Type B pancreatic cell (in vitro differentiated cells): ENCODE data around the gene PRR22. TPM values are rescaled to one million over a fixed set of nuclear protein-coding genes. Genes with fewer than 3 reads are reported as not detected.

Experiments used
- DNase-seq: peaks from one replicate; pipeline ENCODE4 v3.0.0; 2021; ENCODE audit warnings: mixed read lengths; ENCODE audit not compliant: unreplicated experiment; ENCODE audit errors: extremely low spot score
- H3K27ac Mint-ChIP-seq: 2 replicates; pipeline ENCODE4 v1.8.0; 2021; ENCODE audit warnings: mild to moderate bottlenecking, mixed read lengths
- H3K27me3 Mint-ChIP-seq: 2 replicates; pipeline ENCODE4 v1.8.0; 2021; ENCODE audit warnings: mixed read lengths
- H3K36me3 Mint-ChIP-seq: 2 replicates; pipeline ENCODE4 v1.8.0; 2021; ENCODE audit warnings: mixed read lengths
- H3K4me1 Mint-ChIP-seq: one replicate; pipeline ENCODE4 v1.8.0; 2021; ENCODE audit warnings: mixed read lengths; ENCODE audit not compliant: unreplicated experiment
- H3K4me3 Mint-ChIP-seq: 2 replicates; pipeline ENCODE4 v1.8.0; 2021; ENCODE audit warnings: mild to moderate bottlenecking, mixed read lengths
- H3K9me3 Mint-ChIP-seq: 2 replicates; pipeline ENCODE4 v1.8.0; 2021; ENCODE audit warnings: mixed read lengths
- CTCF ChIP-seq: fragments of 200-600 bp; sonication (generic); conservative IDR thresholded peaks from 2 replicates; pipeline ENCODE4 v1.5.0; 2021; ENCODE audit warnings: antibody characterized with exemption, mild to moderate bottlenecking
- total RNA-seq: library from RNA; stranded (reverse); gene quantifications from 2 replicates; pipeline ENCODE4 v1.2.1, GENCODE V29; 2021; ENCODE audit warnings: low replicate concordance

The PRR22 gene
- total RNA-seq, 1 donor from 2014 or later = 5.2 TPM

DNA sequence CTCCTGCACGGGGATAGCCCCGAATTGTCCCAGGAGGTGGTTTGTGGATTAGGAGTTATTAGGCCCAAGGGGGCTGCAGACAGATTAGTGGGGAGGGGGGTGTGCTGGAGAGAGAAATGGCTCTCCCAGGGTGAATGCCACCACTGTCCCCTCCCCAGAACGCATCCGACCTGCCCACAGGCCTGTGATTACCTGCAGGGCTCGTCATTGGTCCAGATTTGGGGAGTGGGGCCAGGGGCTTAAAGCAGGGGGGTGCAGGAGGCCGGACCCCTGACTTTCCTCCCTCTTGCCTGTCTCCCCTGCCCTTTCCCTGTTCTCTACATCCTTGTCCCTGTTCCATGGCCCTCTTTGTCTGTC is 21.6 kb upstream of the PRR22 start:
- Mint-ChIP-seq H3K9me3 (no peaks in the 10 kb centered on the region), H3K4me3 (peak overlapping the region; percentile 65), H3K27ac (peak overlapping the region; percentile 1), H3K36me3 (no peaks in the 10 kb centered on the region), H3K27me3 (peaks cover 9% of the 10 kb centered on the region), H3K4me1 (peaks cover 17% of the 10 kb centered on the region)
- no peak for TF ChIP-seq CTCF
- DNase-seq = no peak

DNA sequence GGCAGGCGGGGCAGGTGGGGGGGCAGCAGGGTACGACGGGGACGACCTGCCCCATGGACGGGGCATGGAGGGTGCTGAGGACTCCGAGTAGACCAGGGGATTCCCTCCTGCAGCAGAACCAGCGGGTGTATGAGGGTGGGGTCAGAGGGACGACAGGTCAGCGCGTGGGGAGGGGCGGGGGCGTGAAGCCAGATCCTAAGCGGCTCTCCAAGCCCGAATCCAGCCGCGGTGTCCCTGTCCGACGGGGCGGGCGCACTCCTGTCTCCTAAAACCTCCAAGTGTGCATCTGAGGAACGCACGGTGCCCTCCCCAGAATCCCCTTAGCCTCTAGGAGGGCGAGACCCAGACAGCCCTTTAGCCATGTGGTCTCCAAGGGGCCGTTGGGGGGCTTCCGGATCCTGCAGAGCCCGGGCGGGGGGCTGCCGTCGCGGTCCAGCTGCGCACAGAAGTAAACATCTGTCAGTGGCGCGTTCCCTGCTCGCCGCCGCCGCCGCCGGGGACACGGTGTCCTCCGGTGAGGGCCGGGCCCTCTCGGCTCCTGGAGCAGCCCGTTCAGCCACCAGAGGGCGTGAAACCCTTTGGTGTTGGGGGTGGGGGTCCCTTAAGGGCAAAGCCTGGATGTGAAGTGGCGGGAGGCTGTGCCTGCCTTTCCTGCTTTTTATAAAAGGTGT is 21.1 kb upstream of the PRR22 start:
- TF ChIP-seq CTCF = peak; percentile 88
- Mint-ChIP-seq H3K4me1 (peaks cover 17% of the 10 kb centered on the region), H3K27me3 (peaks cover 9% of the 10 kb centered on the region), H3K27ac (no peak overlapping the region), H3K36me3 (no peaks in the 10 kb centered on the region), H3K9me3 (no peaks in the 10 kb centered on the region), H3K4me3 (peak overlapping the region; percentile 68)
- no peak for DNase-seq

DNA sequence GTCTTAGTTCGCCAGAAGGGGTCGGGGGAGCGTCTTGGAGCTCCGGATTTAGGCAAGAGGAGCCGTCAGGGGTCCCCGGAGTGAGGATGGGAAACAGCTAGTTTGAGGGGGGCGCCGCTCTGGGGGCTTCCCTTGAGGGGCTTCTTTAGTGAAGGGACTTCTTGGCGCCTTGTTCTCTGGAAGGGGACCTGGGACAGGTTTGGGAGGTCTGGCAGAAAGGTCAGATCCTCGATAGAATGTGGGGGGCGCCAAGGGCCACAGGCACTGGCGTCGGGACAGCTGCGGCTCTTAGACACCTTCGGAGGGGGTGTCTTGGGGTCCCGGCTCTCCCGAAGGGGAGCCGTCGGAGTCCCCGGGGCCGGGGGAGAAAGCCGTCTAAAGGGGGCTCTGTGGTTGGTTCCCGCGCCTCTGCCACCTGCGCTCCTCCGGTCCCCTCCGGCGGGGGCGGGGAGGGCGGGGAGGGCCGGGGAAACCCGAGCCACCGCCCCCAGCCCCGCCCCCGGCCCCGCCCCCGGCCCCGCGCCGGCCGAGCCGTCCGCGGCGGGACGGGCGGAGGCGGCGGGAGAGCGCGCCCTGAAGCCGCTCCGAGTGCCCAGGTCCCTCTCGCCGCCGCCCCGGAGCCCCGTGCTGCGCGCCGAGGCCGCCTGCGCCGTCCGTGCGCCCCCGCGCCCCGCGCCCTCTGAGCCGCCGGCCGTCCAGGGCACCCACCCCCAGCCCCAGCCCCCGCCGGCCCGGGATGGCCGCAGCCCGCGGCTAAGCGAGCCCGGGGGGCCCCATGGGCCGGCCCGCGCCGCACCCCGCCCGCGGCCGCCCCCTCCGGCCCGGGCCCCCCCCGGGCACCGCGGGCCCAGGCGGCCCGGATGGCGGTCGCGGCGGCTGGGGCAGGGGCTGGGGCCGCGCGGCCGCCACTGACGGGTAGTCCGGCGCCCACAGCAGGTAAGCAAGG is 20.2 kb upstream of the PRR22 start, which contains the start of gene NRTN:
Gene NRTN (plus strand): TSS at position 552 of the 946 bp plus-strand sequence. CDS start 19,099 bp downstream, outside the sequence.
- Mint-ChIP-seq H3K4me3 (peak within 1 kb of the TSS; percentile 83), H3K27me3 (peaks cover 9% of the 10 kb centered on the region), H3K27ac (peak within 1 kb of the TSS; percentile 48), H3K9me3 (no peaks in the 10 kb centered on the region), H3K4me1 (peaks cover 17% of the 10 kb centered on the region), H3K36me3 (no peaks in the 10 kb centered on the region)
- DNase-seq = no peak
- TF ChIP-seq CTCF = no peak

DNA sequence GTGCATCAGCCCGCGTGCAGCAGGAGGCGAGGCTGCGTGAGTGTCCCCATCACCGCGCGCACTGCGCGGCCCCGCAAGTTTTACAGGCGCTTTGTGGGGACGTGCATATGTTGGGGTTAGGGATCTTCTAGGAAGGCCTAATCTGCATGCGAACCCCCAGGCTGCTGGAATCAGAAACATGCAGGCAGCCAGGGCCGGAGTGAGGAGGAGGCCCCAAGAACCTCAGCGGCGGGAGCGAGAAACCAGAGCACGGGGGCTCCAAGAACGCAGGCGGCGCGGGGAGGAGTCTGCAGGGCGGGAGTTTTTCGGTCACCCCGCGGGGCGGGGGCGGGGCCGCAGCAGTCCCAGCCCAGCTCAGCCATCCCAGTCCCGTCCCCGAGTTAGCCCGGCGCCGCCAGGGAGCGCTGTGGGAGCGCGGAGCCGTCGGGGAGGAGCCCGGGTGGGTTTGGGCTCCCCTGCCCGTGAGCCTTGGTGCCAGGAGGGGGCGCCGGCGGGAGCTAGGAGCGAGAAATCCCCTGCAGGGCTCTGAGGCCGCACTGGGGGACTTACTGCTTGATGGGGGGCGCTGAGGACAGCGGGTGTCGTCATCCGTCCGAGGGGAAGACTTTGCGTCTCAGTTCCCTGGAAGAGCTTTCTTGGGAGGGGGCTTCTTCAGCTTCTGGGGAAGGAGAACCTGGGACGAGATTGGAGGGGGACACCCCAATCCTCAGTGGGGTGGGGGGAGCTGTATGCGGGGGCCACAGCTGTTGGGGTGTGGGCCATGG is 19.4 kb upstream of the PRR22 start:
- peak overlapping the region; percentile 48 for H3K27ac Mint-ChIP-seq
- H3K9me3 Mint-ChIP-seq = no peaks in the 10 kb centered on the region
- DNase-seq = peak; percentile 99
- H3K4me3 Mint-ChIP-seq = peak overlapping the region; percentile 83
- TF ChIP-seq CTCF = peak; percentile 97
- H3K4me1 Mint-ChIP-seq = peaks cover 17% of the 10 kb centered on the region
- H3K27me3 Mint-ChIP-seq = peaks cover 9% of the 10 kb centered on the region
- H3K36me3 Mint-ChIP-seq = no peaks in the 10 kb centered on the region

DNA sequence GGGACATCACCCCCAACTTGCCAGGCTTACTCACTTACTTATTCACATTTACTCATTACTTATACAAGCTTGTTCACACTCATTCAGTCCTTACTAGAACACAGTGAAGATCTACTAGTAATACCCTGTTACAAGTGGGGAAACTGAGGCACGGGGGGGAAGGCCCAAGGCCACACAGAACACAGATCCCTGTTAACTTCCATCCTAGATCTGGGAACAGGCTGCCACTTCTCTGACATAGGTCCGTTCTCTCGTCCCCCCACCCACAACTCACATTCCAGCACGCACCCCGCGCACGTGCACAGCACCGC is 18.9 kb upstream of the PRR22 start:
- DNase-seq = no peak
- Mint-ChIP-seq H3K4me1 (peaks cover 17% of the 10 kb centered on the region), H3K27ac (no peak overlapping the region), H3K27me3 (peaks cover 9% of the 10 kb centered on the region), H3K36me3 (no peaks in the 10 kb centered on the region), H3K4me3 (peak overlapping the region; percentile 65), H3K9me3 (no peaks in the 10 kb centered on the region)
- no peak for TF ChIP-seq CTCF
